ENCODE data around the gene MAP1LC3A. TPM values are rescaled to one million over a fixed set of nuclear protein-coding genes. Genes with fewer than 3 reads are reported as not detected.
"Not testable (repeated sequence)": the region's sequence is repeated elsewhere in the genome, so short reads cannot be mapped to it uniquely, and the experiment has no call there.

MAP1LC3A gene
- not detected for polyA plus RNA-seq (2012; ENCODE audit: insufficient read depth, insufficient read length)

- no peak within 1 kb of the TSS for H3K4me3 ChIP-seq (ENCODE audit: low read length)
- no peak for DNase-seq (ENCODE audit: low read depth, low spot score)
These were observed at the start of gene MAP1LC3A for GRCh38 chr20:34558320-34559218. Gene MAP1LC3A, plus strand, starts transcription at chr20:34558718. Its CDS starts 151 bp downstream, at chr20:34558869.

- H3K4me3 ChIP-seq (ENCODE audit: low read length) = no peak overlapping the region
- DNase-seq (ENCODE audit: low read depth, low spot score) = no peak
These were observed 47.9 kb upstream of the MAP1LC3A start for GRCh38 chr20:34510575-34510974.

GRCh38 chr20:34511891-34512265 is 46.6 kb upstream of the MAP1LC3A start:
- H3K4me3 ChIP-seq (ENCODE audit: low read length) = no peak overlapping the region
- no peak for DNase-seq (ENCODE audit: low read depth, low spot score)

GRCh38 chr20:34512266-34512954 is 46.1 kb upstream of the MAP1LC3A start:
- DNase-seq (ENCODE audit: low read depth, low spot score) = no peak

GRCh38 chr20:34512955-34513419 is 45.5 kb upstream of the MAP1LC3A start:
- H3K4me3 ChIP-seq (ENCODE audit: low read length) = no peak overlapping the region
- DNase-seq (ENCODE audit: low read depth, low spot score) = no peak

More at GRCh38 chr20:34512266-34512954, 46.1 kb upstream of the MAP1LC3A start:
- no peak overlapping the region for H3K4me3 ChIP-seq (ENCODE audit: low read length)

GRCh38 chr20:34514034-34514433 is 44.5 kb upstream of the MAP1LC3A start:
- not testable (repeated sequence) for H3K4me3 ChIP-seq (ENCODE audit: low read length); DNase-seq (ENCODE audit: low read depth, low spot score)

- no peak for DNase-seq (ENCODE audit: low read depth, low spot score)
- peak overlapping the region; percentile 85 for H3K4me3 ChIP-seq (ENCODE audit: low read length)
These were observed 43.5 kb upstream of the MAP1LC3A start for GRCh38 chr20:34514897-34515483.

- DNase-seq (ENCODE audit: low read depth, low spot score) = peak; percentile 79
- peak overlapping the region; percentile 85 for H3K4me3 ChIP-seq (ENCODE audit: low read length)
These were observed 42.9 kb upstream of the MAP1LC3A start for GRCh38 chr20:34515484-34516246.

GRCh38 chr20:34516247-34517113 is 42.0 kb upstream of the MAP1LC3A start, which contains the start of gene DYNLRB1:
Gene DYNLRB1, plus strand, starts transcription at chr20:34516422. Its CDS starts 37 bp downstream, at chr20:34516459.
- H3K4me3 ChIP-seq (ENCODE audit: low read length) = peak within 1 kb of the TSS; percentile 85
- peak; percentile 93 for DNase-seq (ENCODE audit: low read depth, low spot score)

GRCh38 chr20:34517114-34517505 is 41.4 kb upstream of the MAP1LC3A start:
- H3K4me3 ChIP-seq (ENCODE audit: low read length) = peak overlapping the region; percentile 85
- DNase-seq (ENCODE audit: low read depth, low spot score) = no peak

- DNase-seq (ENCODE audit: low read depth, low spot score); H3K4me3 ChIP-seq (ENCODE audit: low read length): not testable (repeated sequence)
These were observed 39.7 kb upstream of the MAP1LC3A start for GRCh38 chr20:34518863-34519262.

GRCh38 chr20:34519841-34520240 is 38.7 kb upstream of the MAP1LC3A start:
- not testable (repeated sequence) for DNase-seq (ENCODE audit: low read depth, low spot score); H3K4me3 ChIP-seq (ENCODE audit: low read length)

- H3K4me3 ChIP-seq (ENCODE audit: low read length) = no peak overlapping the region
- peak; percentile 50 for DNase-seq (ENCODE audit: low read depth, low spot score)
These were observed 35.3 kb upstream of the MAP1LC3A start for GRCh38 chr20:34522969-34523871.

- H3K4me3 ChIP-seq (ENCODE audit: low read length) = no peak overlapping the region
- DNase-seq (ENCODE audit: low read depth, low spot score) = no peak
These were observed 34.1 kb upstream of the MAP1LC3A start for GRCh38 chr20:34524426-34524825.

- H3K4me3 ChIP-seq (ENCODE audit: low read length) = no peak overlapping the region
- no peak for DNase-seq (ENCODE audit: low read depth, low spot score)
These were observed 33.2 kb upstream of the MAP1LC3A start for GRCh38 chr20:34525342-34525708.

- DNase-seq (ENCODE audit: low read depth, low spot score) = no peak
These were observed 32.7 kb upstream of the MAP1LC3A start for GRCh38 chr20:34525709-34526416.

More at GRCh38 chr20:34525709-34526416, 32.7 kb upstream of the MAP1LC3A start:
- H3K4me3 ChIP-seq (ENCODE audit: low read length) = no peak overlapping the region

Measured in Jurkat, Clone E6-1 (cell line).